Stimulated activated naive CD4-positive, alpha-beta T cell treated with Interleukin-2 at 50 U/mL for 16 hours (primary cell): ENCODE measurements around the gene BCL7C.
"Not testable (repeated sequence)": the region's sequence is repeated elsewhere in the genome, so short reads cannot be mapped to it uniquely, and the experiment has no call there.

ENCODE experiments used
- DNase-seq: peaks from one replicate; lab custom pipeline; 2025; lab: John Stamatoyannopoulos, UW

Gene BCL7C

GRCh38 chr16:30860729-30861128 lies 33.1 kb downstream of the BCL7C start:
- DNase-seq: not testable (repeated sequence)

DNA sequence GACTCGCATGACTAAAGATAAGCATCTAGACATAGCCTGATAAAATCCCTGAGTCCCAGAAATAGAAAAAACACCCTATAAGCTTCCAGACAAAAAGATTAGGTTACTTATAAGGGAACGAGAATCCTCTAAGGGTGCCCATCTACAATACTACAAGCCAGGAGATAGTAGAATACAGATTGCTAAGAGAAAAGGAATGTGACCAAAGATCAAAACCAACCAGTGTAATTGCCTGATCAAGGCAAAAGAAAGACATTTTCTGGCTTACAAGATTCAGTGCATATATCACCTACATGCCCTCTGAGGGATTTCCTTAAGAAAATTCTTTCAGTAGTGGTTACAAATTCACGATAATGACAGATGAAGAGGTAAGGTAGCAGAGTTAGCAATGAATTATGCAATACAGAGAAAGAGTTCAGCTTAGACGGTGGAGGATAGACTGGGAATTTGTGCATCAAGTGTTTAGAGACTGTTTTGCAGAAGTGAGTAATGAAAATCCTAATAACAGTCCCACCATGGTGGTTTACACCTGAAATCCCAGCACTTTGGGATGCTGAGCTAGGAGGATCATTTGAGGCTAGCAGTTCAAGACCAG lies 35.0 kb downstream of the BCL7C start:
- no peak for DNase-seq

- no peak for DNase-seq
Measured at GRCh38 chr16:30858111-30858495, 35.8 kb downstream of the BCL7C start.

GRCh38 chr16:30853758-30854157 lies 40.1 kb downstream of the BCL7C start:
- no peak for DNase-seq

GRCh38 chr16:30850246-30850645 lies 43.6 kb downstream of the BCL7C start:
- DNase-seq: no peak

DNA sequence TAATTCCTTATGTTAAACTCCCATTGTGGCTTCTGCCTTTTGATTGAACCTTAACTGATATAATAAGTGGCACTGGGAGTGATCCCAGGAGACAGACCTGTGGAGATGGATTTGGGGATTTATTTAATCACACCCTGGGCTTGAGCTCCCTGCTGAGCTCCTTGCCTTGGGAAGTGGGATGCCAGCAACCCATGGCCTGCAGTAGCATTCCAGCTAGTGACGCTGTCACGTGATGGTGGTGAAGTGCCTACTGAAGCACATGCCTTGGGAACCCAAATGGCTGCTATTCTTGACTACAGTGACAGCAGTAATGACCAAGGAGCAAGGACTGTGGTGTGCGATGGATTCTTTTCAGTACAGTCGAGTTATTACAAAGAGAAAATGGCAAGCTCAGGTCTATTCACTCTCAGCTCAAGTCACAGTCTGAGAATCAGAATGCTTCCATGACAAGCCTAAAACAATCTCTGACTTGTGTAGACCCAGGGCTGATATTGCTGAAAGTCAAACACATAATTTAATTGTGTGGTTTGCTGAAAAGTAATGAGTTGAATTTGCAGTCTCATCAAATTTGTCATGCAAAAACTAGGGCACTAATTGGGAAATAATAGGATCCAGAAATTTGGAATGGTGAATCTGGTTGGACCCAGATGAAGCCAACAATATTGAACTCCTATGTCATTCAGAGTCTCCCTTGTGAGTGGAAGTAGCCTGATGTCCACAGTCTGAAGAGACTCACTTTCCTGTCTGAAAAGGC lies 47.1 kb downstream of the BCL7C start:
- no peak for DNase-seq

GRCh38 chr16:30844671-30845449 lies 49.0 kb downstream of the BCL7C start:
- peak; percentile 69 for DNase-seq

- no peak for DNase-seq
Measured at GRCh38 chr16:30844346-30844670, 49.6 kb downstream of the BCL7C start.

DNA sequence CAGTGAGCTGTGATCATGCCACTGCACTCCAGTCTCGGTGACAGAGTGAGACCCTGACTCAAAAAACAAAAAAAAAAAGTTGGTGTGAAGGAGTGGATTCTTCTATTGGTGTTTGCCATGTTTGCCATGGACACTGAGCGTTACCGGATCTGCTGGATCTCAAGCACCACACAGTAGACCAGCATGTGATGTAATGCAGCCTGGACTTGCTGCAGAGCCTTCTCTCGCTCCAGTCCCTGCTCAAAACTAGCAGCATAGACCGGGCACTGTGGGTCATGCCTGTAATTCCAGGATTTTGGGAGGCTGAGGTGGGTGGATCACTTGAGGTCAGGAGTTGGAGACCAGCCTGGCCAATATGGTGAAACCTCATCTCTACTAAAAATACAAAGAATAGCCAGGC lies 50.4 kb downstream of the BCL7C start:
- no peak for DNase-seq

DNA sequence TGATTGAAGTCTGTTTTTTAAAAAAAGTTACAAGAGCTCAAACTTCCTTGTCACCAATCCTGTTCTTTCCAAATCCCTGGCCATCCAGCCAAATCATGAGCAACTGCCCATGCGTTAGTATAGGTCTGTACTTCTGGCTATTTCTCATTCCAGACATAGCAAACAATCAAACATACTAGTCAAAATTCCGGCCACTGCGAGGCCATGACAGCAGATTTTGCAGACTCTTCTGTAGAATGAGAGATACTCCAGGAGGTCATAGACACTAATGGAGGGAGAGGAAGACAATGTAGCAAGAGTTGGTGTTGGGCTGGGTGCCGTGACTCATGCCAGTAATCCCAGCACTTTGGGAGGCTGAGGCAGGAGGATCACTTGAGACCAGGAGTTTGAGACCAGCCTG lies 50.9 kb downstream of the BCL7C start:
- no peak for DNase-seq

GRCh38 chr16:30841332-30841731 lies 52.5 kb downstream of the BCL7C start:
- DNase-seq: no peak

DNA sequence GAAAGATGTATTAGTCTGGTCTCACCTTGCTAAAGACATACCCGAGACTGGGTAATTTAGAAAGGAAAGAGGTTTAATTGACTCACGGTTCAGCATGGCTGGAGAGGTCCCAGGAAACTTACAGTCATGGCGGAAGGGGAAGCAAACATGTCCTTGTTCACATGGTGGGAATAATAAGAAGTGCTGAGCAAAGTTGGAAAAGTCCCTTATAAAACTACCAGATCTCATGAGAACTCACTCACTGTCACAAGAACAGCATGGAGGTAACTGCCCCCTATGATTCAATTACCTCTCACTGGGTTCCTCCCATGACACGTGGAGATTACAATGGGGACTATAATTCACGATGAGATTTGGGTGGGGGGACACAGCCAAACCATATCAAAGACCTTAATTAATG lies 53.3 kb downstream of the BCL7C start:
- DNase-seq: no peak

GRCh38 chr16:30839523-30840227 lies 54.2 kb downstream of the BCL7C start:
- DNase-seq: no peak

DNA sequence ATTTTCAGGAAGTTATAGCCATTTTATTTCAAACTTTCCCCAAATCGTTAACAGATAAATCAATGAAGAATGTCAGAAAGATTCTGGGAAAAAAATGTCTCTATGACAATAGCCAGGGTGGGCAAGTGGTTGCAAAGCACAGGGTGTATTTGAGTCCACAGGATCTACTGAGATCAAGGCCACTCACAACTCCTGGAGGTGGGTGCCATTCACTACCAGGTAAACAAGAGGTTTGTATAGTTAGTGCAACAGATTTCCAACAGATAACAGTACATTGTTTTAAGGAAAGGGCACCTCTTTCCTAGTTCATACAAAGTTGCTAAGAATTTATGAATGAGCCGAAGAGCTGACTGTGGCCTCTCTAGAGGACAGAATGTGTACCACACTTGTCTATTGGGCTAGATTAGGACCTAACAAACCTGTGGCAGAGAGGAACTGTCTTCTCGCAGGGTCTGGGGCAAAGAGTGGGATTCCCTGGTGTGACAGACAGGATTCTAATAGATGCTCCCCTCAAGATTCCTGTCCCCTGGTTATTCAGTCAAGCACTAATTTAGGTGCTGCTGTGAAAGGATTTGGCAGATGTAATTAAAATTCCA lies 54.9 kb downstream of the BCL7C start:
- no peak for DNase-seq

DNA sequence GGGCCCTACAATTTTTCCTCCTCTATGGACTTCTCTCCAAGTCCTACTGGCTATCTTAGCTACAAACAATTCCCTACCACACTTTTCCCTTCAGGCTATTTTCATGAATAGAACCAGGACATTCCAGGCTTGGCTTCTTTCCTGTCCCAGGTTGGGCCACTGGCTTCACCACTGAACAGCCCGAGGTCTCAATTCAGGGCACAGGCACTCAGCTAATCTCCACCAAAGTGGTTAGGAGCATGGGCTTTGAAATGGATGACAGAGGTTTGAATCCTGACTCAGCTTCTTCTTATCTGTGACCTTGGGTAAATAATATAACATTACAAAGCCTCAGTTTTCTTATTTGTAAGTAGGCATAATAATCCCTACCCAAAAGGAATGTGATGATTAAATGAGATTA lies 56.0 kb downstream of the BCL7C start:
- DNase-seq: no peak
